Suppressor macrophage treated with lipopolysaccharide for 1 hour (primary cell): ENCODE results near the gene TMBIM1.
"Not testable (repeated sequence)": the region's sequence is repeated elsewhere in the genome, so short reads cannot be mapped to it uniquely, and the experiment has no call there.

ENCODE experiments used
- DNase-seq, 3 donors: peaks; one replicate each; pipeline ENCODE4 v3.0.0-alpha.2; 2020 to 2022

TMBIM1 gene

GRCh38 chr2:218290316-218291261 lies 1.7 kb downstream of the TMBIM1 start:
- peak; percentile 60 to 63 (median 61) for DNase-seq

- DNase-seq, result peak; percentile 46 to 70 (median 51)
Measured at GRCh38 chr2:218289639-218290315, 2.5 kb downstream of the TMBIM1 start.

GRCh38 chr2:218286570-218287459 lies 5.5 kb downstream of the TMBIM1 start:
- DNase-seq, result peak; percentile 97 to 99 (median 98)

GRCh38 chr2:218285604-218286003 lies 6.7 kb downstream of the TMBIM1 start:
- DNase-seq, result no peak

- peak; percentile 63 to 72 (median 69) for DNase-seq
Measured at GRCh38 chr2:218284106-218284811, 8.0 kb downstream of the TMBIM1 start.

GRCh38 chr2:218282173-218282991 lies 9.9 kb downstream of the TMBIM1 start:
- DNase-seq, result peak; percentile 44 to 67 (median 62)

- no peak for DNase-seq
Measured at GRCh38 chr2:218281449-218281848, 10.9 kb downstream of the TMBIM1 start.

- no peak for DNase-seq
Measured at GRCh38 chr2:218280260-218280870, 11.9 kb downstream of the TMBIM1 start.

- DNase-seq, result no peak
Measured at GRCh38 chr2:218278531-218279360, 13.6 kb downstream of the TMBIM1 start.

- DNase-seq, result no peak
Measured at GRCh38 chr2:218277921-218278320, 14.4 kb downstream of the TMBIM1 start.

GRCh38 chr2:218276986-218277755 lies 15.1 kb downstream of the TMBIM1 start:
- DNase-seq, result no peak

GRCh38 chr2:218275371-218276072 lies 16.8 kb downstream of the TMBIM1 start:
- DNase-seq, result peak in 2 of 3 donors; percentile 48 to 58

GRCh38 chr2:218274586-218274985 lies 17.7 kb downstream of the TMBIM1 start:
- DNase-seq, result no peak

GRCh38 chr2:218273908-218274249 lies 18.4 kb downstream of the TMBIM1 start:
- no peak for DNase-seq

- DNase-seq, result not testable (repeated sequence)
Measured at GRCh38 chr2:218273214-218273907, 18.9 kb downstream of the TMBIM1 start.

- peak; percentile 83 to 88 (median 88) for DNase-seq
Measured at GRCh38 chr2:218272531-218273212, 19.6 kb downstream of the TMBIM1 start.

- DNase-seq, result no peak
Measured at GRCh38 chr2:218271865-218272530, 20.3 kb downstream of the TMBIM1 start.
